HFF-Myc (cell line): ENCODE results near the gene TEX50.

Experiments
- DNase-seq: peaks from one replicate; pipeline ENCODE4 v3.0.0-alpha.2; 2011; ENCODE audit warnings: low read depth; ENCODE audit errors: extremely low read depth
- H3K4me3 ChIP-seq: replicated peaks from 2 replicates; pipeline ENCODE4 v1.5.1; 2011; ENCODE audit warnings: low read depth, mild to moderate bottlenecking, control low read depth, low read length
- TF ChIP-seq, protein P1 (sequence below): IDR thresholded peaks from 2 replicates; pipeline ENCODE4 v1.5.1; 2012; ENCODE audit warnings: mild to moderate bottlenecking, low read depth, low read length, control low read depth; ENCODE audit errors: missing control alignments

The TEX50 gene

DNA sequence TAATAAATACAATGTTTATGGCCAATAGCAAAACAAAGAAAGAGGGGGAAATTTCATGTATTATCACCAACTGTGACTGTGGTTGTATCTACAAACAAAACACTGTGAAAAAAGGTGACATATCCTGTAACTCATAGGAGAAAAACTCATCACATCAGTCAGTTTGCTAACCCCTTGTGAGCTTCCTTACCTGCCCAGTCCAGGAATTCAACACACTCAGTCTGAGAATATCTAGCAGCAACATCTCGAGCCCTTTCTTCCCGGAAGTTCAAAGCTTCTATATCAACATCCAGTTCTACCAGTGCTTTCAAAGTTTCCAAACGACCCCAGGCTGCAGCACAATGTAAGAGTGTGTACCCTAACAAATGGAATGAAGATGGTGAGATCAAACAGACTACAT, 11.5 kb downstream of the TEX50 start:
- no peak for DNase-seq
- H3K4me3 ChIP-seq, result no peak overlapping the region
- TF ChIP-seq, protein P1, sequence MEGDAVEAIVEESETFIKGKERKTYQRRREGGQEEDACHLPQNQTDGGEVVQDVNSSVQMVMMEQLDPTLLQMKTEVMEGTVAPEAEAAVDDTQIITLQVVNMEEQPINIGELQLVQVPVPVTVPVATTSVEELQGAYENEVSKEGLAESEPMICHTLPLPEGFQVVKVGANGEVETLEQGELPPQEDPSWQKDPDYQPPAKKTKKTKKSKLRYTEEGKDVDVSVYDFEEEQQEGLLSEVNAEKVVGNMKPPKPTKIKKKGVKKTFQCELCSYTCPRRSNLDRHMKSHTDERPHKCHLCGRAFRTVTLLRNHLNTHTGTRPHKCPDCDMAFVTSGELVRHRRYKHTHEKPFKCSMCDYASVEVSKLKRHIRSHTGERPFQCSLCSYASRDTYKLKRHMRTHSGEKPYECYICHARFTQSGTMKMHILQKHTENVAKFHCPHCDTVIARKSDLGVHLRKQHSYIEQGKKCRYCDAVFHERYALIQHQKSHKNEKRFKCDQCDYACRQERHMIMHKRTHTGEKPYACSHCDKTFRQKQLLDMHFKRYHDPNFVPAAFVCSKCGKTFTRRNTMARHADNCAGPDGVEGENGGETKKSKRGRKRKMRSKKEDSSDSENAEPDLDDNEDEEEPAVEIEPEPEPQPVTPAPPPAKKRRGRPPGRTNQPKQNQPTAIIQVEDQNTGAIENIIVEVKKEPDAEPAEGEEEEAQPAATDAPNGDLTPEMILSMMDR, result no peak

DNA sequence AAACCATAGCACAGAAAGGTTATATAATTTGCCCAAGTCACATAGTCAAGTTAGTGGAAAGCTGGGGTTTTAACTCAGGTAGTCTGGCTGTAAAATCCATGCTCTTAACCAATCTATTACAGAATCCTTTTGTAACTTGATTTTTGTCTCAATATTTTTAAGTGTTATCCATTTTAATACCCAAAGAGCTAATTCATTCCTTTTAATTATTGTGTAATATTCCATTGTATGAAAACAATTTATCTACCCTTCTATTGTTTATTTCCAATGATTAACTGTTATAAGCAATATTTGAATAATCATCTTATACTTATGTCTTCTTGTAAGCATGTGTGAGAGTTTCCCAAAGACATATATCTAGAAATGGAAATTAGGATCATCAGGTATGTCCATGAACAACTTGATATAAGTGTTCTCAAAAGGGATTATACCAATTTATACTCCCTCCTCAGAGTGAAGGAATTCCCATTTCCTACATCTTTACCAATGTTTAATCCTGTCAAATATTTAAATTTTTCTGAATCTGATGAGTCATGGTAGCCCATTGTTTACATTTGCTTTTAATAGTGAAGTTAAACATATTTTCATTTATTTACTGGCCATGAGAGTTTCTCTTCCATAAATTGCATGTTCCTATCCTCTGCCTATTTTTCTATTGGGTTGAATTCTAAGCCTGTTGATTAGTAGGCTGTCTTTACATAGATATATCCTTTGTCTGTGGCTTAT, 13.9 kb downstream of the TEX50 start:
- TF ChIP-seq, protein P1, result no peak

DNA sequence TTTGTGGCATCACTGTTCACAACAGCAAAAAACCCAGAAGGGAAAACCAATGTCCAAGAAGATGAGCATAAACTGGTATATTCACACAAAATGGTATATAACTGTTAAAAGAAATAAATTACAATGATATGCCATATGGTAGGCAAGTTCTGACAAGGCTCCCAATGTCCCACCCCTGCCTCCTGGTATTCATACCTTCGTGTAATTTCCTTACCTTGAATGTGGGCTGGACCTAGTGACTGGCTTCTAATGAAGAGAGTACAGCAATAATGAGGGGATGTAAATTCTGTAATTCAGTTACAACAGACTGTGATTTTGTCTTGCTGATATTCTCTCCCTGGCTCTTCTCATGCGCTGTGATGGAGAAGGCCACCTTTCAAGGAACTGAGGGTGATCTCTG, 25.2 kb downstream of the TEX50 start:
- no peak overlapping the region for H3K4me3 ChIP-seq
- TF ChIP-seq, protein P1, result no peak
- DNase-seq, result no peak

More for the DNA sequence above, 13.9 kb downstream of the TEX50 start:
- H3K4me3 ChIP-seq, result no peak overlapping the region
- no peak for DNase-seq

DNA sequence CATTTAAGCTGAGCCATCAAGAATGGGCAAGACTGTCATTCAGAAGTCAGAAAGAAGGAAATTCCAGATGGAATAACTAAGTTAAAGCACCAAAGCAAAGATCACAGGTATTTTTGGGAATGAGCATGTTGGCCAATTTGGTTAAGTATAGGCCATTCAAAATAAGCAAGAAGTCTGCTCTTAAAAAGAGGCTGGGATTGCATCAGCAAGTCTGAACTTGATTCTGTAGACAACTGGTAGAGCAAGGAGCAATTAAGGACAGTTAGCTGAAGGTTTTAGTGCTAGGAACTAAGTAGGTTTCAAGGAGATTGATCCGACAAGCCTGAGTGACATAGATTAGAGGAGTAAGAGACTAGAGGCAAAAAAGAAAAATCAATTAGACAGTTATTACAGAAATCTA, 26.1 kb downstream of the TEX50 start:
- no peak for DNase-seq
- H3K4me3 ChIP-seq, result no peak overlapping the region
- TF ChIP-seq, protein P1, result no peak

DNA sequence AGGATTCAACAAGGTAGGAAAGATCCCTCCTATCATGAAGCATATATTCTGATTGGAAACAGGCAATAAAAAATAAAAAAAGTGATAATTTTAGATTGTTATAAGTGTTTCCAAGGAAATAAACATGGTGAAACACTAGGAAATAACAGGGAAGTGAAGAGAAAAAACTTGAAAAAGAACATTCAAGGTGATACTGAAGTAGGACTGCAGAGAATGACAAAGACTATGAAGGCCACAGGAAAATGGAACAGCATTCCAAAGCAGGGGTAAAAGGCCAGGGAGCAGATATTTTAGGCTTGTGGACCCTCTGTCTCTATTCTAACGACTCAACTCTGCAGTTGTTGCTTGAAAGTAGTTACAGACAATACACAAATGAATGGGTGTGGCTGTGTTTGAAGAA, 26.6 kb downstream of the TEX50 start:
- TF ChIP-seq, protein P1, result no peak
- H3K4me3 ChIP-seq, result no peak overlapping the region
- no peak for DNase-seq

DNA sequence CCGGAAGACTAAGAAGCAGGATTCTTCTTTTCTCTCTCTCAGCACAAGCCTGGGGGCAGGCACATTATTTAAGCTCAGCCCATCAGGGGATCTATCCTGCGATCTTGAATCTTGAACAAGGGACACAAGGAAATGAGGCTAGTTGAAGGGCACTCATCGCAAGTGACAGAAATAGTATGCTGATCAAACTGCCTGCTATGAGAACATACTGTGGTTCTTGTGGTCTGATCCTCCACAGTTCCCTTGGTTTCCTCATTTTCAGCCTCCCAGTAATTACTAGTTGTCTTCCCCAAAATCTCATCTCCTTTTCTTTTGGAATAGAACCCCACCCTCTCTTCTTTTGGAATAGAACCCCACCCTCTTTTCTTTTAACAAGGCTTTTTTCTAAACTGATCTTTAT, 28.0 kb downstream of the TEX50 start:
- TF ChIP-seq, protein P1, result no peak
- no peak for DNase-seq
- H3K4me3 ChIP-seq, result no peak overlapping the region

DNA sequence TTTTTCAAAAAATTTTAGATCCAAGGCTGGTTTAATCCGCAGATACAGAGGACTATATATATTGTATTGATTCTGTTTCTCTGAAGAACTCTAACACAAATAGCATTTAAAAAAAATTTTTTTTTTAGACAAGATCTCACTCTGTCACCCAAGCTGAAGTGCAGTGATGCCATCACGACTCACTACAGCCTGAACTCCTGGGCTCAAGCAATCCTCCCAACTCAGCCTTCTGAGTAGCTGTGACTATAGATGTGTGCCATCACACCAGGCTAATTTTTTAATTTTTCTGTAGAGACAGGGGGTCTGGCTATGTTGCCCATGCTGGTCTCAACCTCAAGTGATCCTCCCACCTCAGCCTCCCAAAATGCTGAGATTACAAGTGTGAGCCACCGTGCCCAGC, 31.5 kb downstream of the TEX50 start:
- TF ChIP-seq, protein P1, result no peak
- no peak for DNase-seq

More for the DNA sequence above, 31.5 kb downstream of the TEX50 start:
- no peak overlapping the region for H3K4me3 ChIP-seq
